GM12891 (cell line): Measurements from ENCODE around the gene SLC12A3.

Experiments
- POLR2A ChIP-seq: IDR thresholded peaks from 2 replicates; pipeline ENCODE4 v1.6.1; 2011; ENCODE audit warnings: low read depth, low read length, control low read depth
- POLR2AphosphoS5 ChIP-seq: IDR thresholded peaks from 2 replicates; pipeline ENCODE4 v1.6.1; 2011; ENCODE audit warnings: low read depth, low read length, control low read depth

DNA sequence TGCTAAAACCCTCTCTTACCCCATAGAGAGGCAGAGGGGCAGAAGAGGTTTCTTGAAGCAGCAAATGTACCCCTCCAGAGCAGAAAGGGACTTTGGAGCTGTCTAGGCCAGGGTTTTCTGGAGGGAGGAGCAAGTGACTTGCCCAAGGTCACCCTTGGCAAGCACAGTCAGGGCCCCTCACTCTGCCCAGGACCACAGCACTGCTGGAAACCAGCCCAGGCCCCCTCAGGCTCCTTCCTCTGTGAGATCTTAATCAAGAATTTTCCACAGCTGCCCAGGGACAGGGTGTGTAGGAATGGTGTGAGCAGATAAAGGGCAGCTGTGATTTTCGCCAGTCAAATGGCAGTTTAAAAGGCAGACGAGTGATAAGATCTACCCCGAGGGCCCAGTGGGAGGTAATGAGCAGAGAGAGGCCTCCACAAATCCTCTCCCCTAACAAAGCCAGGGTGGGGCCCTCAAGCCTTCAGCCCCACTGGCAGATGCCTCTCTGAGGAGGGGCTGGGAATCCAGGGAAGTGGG is 3.9 kb upstream of the SLC12A3 start:
- TF ChIP-seq POLR2A (no peak), POLR2AphosphoS5 (no peak)
